ENCODE results near the gene PLCL2.
"Not testable (repeated sequence)": the region's sequence is repeated elsewhere in the genome, so short reads cannot be mapped to it uniquely, and the experiment has no call there.

PLCL2 gene

DNA sequence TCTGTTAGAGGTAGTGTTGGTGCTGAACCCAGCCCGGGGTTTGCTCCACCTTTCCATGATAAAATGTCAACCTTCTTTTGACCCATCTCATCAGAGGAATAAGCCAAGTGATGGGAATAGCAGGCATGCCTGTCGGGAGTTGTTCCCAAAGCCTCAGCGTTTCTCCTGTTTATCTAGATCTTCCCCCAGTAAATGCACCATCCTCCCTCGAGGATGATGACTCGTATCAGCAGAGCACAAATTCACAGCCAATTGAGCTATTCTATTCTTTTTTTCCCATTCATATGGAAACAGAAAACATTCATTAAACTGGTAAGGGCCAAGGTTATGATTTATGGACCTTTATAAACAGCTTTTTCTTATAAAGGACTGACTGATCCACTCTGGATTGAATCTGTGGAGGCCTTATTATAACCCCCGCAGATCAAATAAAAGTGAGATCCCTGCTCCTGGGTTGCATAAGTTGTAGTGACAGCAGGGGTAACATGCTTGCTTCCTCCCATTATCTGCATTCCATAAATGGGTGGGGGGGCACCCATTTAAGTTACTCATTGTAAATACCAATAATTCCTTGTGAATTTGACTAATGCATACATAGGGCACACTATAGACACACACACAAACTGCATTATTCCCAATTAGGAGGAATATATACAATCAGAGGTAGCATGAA lies 207.3 kb downstream of the PLCL2 start:
- DNase-seq (ENCODE audit: low read depth, low spot score), result no peak
- TF ChIP-seq CTCF (IDR thresholded peaks at IDR 0.05; ENCODE audit: insufficient read depth, low read length, missing control alignments), result no peak
- ChIA-PET CTCF (interaction anchor here (1.3 to 1.6 kb wide), 2 partner anchors 10 to 25 kb away, joined by 3 read pairs; no protein-coding TSS in a partner anchor), POLR2A (no interaction called here)
- no peak overlapping the region for H3K4me3 ChIP-seq (ENCODE audit: low read depth, low read length)

GRCh38 chr3:17092583-17092933 lies 207.8 kb downstream of the PLCL2 start:
- CTCF ChIA-PET, result no interaction called here
- no peak for TF ChIP-seq CTCF (IDR thresholded peaks at IDR 0.05; ENCODE audit: insufficient read depth, low read length, missing control alignments)
- H3K4me3 ChIP-seq (ENCODE audit: low read depth, low read length), result no peak overlapping the region
- no peak for DNase-seq (ENCODE audit: low read depth, low spot score)
- POLR2A ChIA-PET, result no interaction called here

DNA sequence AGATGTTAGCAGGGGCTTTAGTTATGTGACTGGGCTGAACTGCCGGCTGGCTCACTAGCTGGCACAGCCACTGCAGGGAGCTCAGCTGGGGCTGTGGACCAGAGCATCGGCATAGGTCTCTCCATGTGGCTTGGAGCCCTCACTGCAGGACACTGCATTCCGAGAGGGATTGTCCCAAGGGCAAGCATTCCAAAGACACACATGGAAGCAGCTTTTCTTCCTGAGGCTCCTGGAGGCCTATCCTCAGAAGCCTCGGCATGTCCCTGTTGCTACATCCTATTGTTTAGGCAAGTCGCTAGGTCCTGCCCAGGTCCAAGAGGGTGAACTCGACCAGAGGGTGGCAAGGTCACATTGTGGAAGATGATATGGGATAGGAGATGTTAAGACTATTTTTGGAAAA lies 209.8 kb downstream of the PLCL2 start:
- DNase-seq (ENCODE audit: low read depth, low spot score), result no peak
- no peak overlapping the region for H3K4me3 ChIP-seq (ENCODE audit: low read depth, low read length)
- ChIA-PET CTCF (interaction anchor here (0.6 kb wide), 1 partner anchor 36 kb away, joined by 4 read pairs; no protein-coding TSS in a partner anchor), POLR2A (no interaction called here)
- no peak for TF ChIP-seq CTCF (IDR thresholded peaks at IDR 0.05; ENCODE audit: insufficient read depth, low read length, missing control alignments)

- no peak for TF ChIP-seq CTCF (IDR thresholded peaks at IDR 0.05; ENCODE audit: insufficient read depth, low read length, missing control alignments)
- CTCF ChIA-PET, result interaction anchor here (1.5 kb wide), 1 partner anchor 16 kb away, joined by 5 read pairs; no protein-coding TSS in a partner anchor
- no peak for DNase-seq (ENCODE audit: low read depth, low spot score)
- H3K4me3 ChIP-seq (ENCODE audit: low read depth, low read length), result no peak overlapping the region
- POLR2A ChIA-PET, result no interaction called here
Measured at GRCh38 chr3:17103579-17103978, 218.8 kb downstream of the PLCL2 start.

GRCh38 chr3:17106801-17107200 lies 222.0 kb downstream of the PLCL2 start:
- POLR2A ChIA-PET; H3K4me3 ChIP-seq (ENCODE audit: low read depth, low read length); CTCF ChIA-PET; DNase-seq (ENCODE audit: low read depth, low spot score): not testable (repeated sequence)

- DNase-seq (ENCODE audit: low read depth, low spot score), result no peak
- TF ChIP-seq CTCF (IDR thresholded peaks at IDR 0.05; ENCODE audit: insufficient read depth, low read length, missing control alignments), result no peak
- ChIA-PET POLR2A (no interaction called here), CTCF (no interaction called here)
- H3K4me3 ChIP-seq (ENCODE audit: low read depth, low read length), result no peak overlapping the region
Measured at GRCh38 chr3:17110660-17111396, 226.1 kb downstream of the PLCL2 start.
